ENCODE data around the gene APLP2. TPM values are rescaled to one million over a fixed set of nuclear protein-coding genes. Genes with fewer than 3 reads are reported as not detected.

APLP2 gene
- total and polyA plus RNA-seq, 4 donors, result 190 to 337 (median 233) TPM

DNA sequence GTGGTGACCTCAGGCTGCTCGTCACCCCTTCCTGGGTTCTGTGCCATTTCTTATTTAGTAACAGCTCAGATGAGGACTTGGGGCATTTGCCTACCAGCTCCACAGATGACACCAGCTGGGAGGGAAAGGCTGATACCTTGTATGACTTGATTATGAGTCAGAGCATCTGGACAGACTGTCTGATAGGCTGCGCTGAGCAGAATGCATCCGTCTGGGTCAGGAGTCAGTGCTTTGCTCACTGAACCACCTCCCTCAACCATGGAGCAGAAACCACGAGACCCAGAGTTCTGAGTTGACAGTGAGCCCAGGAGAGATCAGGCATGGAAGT is 96.7 kb downstream of the APLP2 start (continued):
- TF ChIP-seq FOXA2 (IDR thresholded peaks at IDR 0.05), result no peak
- no peak for TF ChIP-seq RXRA (IDR thresholded peaks at IDR 0.05)
- no peak for TF ChIP-seq FOXA1 (IDR thresholded peaks at IDR 0.05)

DNA sequence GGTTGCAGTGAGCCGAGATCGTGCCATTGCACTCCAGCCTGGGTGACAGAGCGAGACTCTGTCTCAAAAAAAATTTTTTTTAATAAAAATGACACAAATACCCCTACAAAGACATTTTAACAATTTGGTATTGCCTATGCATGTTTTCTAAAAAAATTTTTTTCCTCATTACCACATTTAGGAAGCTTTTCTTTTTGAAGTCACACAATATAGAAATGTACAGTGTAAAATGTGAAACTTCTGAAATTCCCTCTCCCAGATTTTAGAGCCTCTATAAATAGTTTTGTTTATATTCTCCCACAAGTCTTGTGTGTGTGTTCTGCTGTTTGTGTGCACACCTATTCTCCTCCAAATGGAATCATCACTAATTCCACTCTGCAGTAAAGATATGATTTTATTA is 97.5 kb downstream of the APLP2 start:
- TF ChIP-seq, protein P1, sequence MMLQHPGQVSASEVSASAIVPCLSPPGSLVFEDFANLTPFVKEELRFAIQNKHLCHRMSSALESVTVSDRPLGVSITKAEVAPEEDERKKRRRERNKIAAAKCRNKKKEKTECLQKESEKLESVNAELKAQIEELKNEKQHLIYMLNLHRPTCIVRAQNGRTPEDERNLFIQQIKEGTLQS (IDR thresholded peaks at IDR 0.05), result no peak
- TF ChIP-seq, protein P2, sequence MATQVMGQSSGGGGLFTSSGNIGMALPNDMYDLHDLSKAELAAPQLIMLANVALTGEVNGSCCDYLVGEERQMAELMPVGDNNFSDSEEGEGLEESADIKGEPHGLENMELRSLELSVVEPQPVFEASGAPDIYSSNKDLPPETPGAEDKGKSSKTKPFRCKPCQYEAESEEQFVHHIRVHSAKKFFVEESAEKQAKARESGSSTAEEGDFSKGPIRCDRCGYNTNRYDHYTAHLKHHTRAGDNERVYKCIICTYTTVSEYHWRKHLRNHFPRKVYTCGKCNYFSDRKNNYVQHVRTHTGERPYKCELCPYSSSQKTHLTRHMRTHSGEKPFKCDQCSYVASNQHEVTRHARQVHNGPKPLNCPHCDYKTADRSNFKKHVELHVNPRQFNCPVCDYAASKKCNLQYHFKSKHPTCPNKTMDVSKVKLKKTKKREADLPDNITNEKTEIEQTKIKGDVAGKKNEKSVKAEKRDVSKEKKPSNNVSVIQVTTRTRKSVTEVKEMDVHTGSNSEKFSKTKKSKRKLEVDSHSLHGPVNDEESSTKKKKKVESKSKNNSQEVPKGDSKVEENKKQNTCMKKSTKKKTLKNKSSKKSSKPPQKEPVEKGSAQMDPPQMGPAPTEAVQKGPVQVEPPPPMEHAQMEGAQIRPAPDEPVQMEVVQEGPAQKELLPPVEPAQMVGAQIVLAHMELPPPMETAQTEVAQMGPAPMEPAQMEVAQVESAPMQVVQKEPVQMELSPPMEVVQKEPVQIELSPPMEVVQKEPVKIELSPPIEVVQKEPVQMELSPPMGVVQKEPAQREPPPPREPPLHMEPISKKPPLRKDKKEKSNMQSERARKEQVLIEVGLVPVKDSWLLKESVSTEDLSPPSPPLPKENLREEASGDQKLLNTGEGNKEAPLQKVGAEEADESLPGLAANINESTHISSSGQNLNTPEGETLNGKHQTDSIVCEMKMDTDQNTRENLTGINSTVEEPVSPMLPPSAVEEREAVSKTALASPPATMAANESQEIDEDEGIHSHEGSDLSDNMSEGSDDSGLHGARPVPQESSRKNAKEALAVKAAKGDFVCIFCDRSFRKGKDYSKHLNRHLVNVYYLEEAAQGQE (IDR thresholded peaks at IDR 0.05), result no peak
- TF ChIP-seq SP1 (IDR thresholded peaks at IDR 0.05), result no peak
- no peak for TF ChIP-seq RXRA (IDR thresholded peaks at IDR 0.05)
- TF ChIP-seq HNF4G (IDR thresholded peaks at IDR 0.05), result no peak
- TF ChIP-seq EGR1 (IDR thresholded peaks at IDR 0.05; ENCODE audit: low read depth in 2 of 2), result no peak
- no peak for TF ChIP-seq FOXA2 (IDR thresholded peaks at IDR 0.05)
- TF ChIP-seq GABPA (IDR thresholded peaks at IDR 0.05 in 1 of 2, conservative IDR thresholded peaks at IDR 0.05 in 1 of 2), result no peak
- TF ChIP-seq, protein P3, sequence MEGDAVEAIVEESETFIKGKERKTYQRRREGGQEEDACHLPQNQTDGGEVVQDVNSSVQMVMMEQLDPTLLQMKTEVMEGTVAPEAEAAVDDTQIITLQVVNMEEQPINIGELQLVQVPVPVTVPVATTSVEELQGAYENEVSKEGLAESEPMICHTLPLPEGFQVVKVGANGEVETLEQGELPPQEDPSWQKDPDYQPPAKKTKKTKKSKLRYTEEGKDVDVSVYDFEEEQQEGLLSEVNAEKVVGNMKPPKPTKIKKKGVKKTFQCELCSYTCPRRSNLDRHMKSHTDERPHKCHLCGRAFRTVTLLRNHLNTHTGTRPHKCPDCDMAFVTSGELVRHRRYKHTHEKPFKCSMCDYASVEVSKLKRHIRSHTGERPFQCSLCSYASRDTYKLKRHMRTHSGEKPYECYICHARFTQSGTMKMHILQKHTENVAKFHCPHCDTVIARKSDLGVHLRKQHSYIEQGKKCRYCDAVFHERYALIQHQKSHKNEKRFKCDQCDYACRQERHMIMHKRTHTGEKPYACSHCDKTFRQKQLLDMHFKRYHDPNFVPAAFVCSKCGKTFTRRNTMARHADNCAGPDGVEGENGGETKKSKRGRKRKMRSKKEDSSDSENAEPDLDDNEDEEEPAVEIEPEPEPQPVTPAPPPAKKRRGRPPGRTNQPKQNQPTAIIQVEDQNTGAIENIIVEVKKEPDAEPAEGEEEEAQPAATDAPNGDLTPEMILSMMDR (IDR thresholded peaks at IDR 0.05; ENCODE audit: low read depth, low read length, missing input control), result no peak
- no peak for TF ChIP-seq NR2F2 (IDR thresholded peaks at IDR 0.05)
- TF ChIP-seq, protein P4, sequence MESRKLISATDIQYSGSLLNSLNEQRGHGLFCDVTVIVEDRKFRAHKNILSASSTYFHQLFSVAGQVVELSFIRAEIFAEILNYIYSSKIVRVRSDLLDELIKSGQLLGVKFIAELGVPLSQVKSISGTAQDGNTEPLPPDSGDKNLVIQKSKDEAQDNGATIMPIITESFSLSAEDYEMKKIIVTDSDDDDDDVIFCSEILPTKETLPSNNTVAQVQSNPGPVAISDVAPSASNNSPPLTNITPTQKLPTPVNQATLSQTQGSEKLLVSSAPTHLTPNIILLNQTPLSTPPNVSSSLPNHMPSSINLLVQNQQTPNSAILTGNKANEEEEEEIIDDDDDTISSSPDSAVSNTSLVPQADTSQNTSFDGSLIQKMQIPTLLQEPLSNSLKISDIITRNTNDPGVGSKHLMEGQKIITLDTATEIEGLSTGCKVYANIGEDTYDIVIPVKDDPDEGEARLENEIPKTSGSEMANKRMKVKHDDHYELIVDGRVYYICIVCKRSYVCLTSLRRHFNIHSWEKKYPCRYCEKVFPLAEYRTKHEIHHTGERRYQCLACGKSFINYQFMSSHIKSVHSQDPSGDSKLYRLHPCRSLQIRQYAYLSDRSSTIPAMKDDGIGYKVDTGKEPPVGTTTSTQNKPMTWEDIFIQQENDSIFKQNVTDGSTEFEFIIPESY (IDR thresholded peaks at IDR 0.05), result no peak
- TF ChIP-seq RAD21 (IDR thresholded peaks at IDR 0.05), result no peak
- TF ChIP-seq JUND (IDR thresholded peaks at IDR 0.05), result no peak
- no peak for TF ChIP-seq HNF4A (conservative IDR thresholded peaks at IDR 0.05)

More for the DNA sequence above, 97.5 kb downstream of the APLP2 start:
- no peaks in the 10 kb centered on the region for H3K36me3 ChIP-seq (ENCODE audit: control insufficient read depth in 4 of 4, insufficient read depth in 3 of 4, low read depth in 1 of 4, low read length in 3 of 4)
- no peak for DNase-seq (ENCODE audit: low spot score)
- H3K9ac ChIP-seq (ENCODE audit: low read depth in 1 of 2, low read length in 2 of 2), result no peak overlapping the region
- no peaks in the 10 kb centered on the region for H3K9me3 ChIP-seq (ENCODE audit: control insufficient read depth in 4 of 4, low read length in 3 of 4)
- no peak overlapping the region for H3K27ac ChIP-seq (ENCODE audit: low read depth in 1 of 2, low read length in 2 of 2)
- H3K27me3 ChIP-seq (ENCODE audit: control insufficient read depth in 4 of 4, insufficient read depth in 4 of 4, low read length in 3 of 4), result no peaks in the 10 kb centered on the region
- H3K4me3 ChIP-seq (ENCODE audit: low read depth in 1 of 3, low read length in 3 of 3), result no peak overlapping the region
- peaks cover 0 to 10% (median 4%) of the 10 kb centered on the region in 4 donors for H3K4me1 ChIP-seq (ENCODE audit: control insufficient read depth in 4 of 4, insufficient read depth in 4 of 4, low read length in 3 of 4)
- 91% methylated on average over 3 of the region's 3 CpGs for WGBS
